HG03442 (cell line): ENCODE measurements around the gene SLC10A7.

Experiments
- ATAC-seq: cut with Tn5 transposase; IDR thresholded peaks from one replicate; pipeline ENCODE4 v1.9.1; 2021; ENCODE audit warnings: mild to moderate bottlenecking, moderate library complexity; ENCODE audit not compliant: unreplicated experiment

The SLC10A7 gene

GRCh38 chr4:146495269-146495668, 26.5 kb downstream of the SLC10A7 start:
- no peak for ATAC-seq

- no peak for ATAC-seq
Measured at GRCh38 chr4:146494143-146494542, 27.6 kb downstream of the SLC10A7 start.

GRCh38 chr4:146490106-146490505, 31.6 kb downstream of the SLC10A7 start:
- ATAC-seq: no peak

GRCh38 chr4:146488495-146489174, 33.1 kb downstream of the SLC10A7 start:
- ATAC-seq: no peak

- peak; percentile 88 for ATAC-seq
Measured at GRCh38 chr4:146486565-146486964, 35.2 kb downstream of the SLC10A7 start.

GRCh38 chr4:146485968-146486367, 35.8 kb downstream of the SLC10A7 start:
- ATAC-seq: no peak

GRCh38 chr4:146482788-146483187, 39.0 kb downstream of the SLC10A7 start:
- ATAC-seq: no peak

GRCh38 chr4:146481246-146481645, 40.5 kb downstream of the SLC10A7 start:
- ATAC-seq: no peak

GRCh38 chr4:146478009-146478408, 43.7 kb downstream of the SLC10A7 start:
- no peak for ATAC-seq

- no peak for ATAC-seq
Measured at GRCh38 chr4:146477054-146477453, 44.7 kb downstream of the SLC10A7 start.

- ATAC-seq: no peak
Measured at GRCh38 chr4:146472404-146472803, 49.3 kb downstream of the SLC10A7 start.

- ATAC-seq: no peak
Measured at GRCh38 chr4:146470604-146471003, 51.1 kb downstream of the SLC10A7 start.

- ATAC-seq: no peak
Measured at GRCh38 chr4:146469022-146469421, 52.7 kb downstream of the SLC10A7 start.

GRCh38 chr4:146465628-146466027, 56.1 kb downstream of the SLC10A7 start:
- ATAC-seq: peak; percentile 66

- ATAC-seq: no peak
Measured at GRCh38 chr4:146462251-146462650, 59.5 kb downstream of the SLC10A7 start.

- peak; percentile 91 for ATAC-seq
Measured at GRCh38 chr4:146458594-146458993, 63.1 kb downstream of the SLC10A7 start.

- no peak for ATAC-seq
Measured at GRCh38 chr4:146456681-146457080, 65.1 kb downstream of the SLC10A7 start.

GRCh38 chr4:146453181-146453807, 68.4 kb downstream of the SLC10A7 start:
- ATAC-seq: no peak

GRCh38 chr4:146450524-146450923, 71.2 kb downstream of the SLC10A7 start:
- ATAC-seq: peak; percentile 86

- no peak for ATAC-seq
Measured at GRCh38 chr4:146446555-146446954, 75.2 kb downstream of the SLC10A7 start.

- no peak for ATAC-seq
Measured at GRCh38 chr4:146445198-146446150, 76.3 kb downstream of the SLC10A7 start.

GRCh38 chr4:146443525-146443924, 78.2 kb downstream of the SLC10A7 start:
- ATAC-seq: no peak
